OCI-LY1 (cell line): ENCODE results near the gene PFKP.

Source experiments
- H2AFZ ChIP-seq: fragments of 200-600 bp; sonication (generic), shearing (Covaris generic); 2 replicates; pipeline ENCODE4 v1.6.0; 2014; ENCODE audit warnings: antibody characterized with exemption, mild to moderate bottlenecking, low read length
- H3F3A ChIP-seq: fragments of 200-600 bp; sonication (generic), shearing (Covaris generic); 2 replicates; pipeline ENCODE4 v1.6.0; 2014; ENCODE audit warnings: mild to moderate bottlenecking, antibody characterized with exemption, low read length, moderate library complexity; ENCODE audit not compliant: insufficient read depth
- H3K27ac ChIP-seq: fragments of 200-600 bp; sonication (generic); 2 replicates; pipeline ENCODE4 v1.5.1; 2014; ENCODE audit warnings: low read length, mixed run types, mild to moderate bottlenecking, low read depth; ENCODE audit not compliant: poor library complexity, severe bottlenecking
- H3K27me3 ChIP-seq: fragments of 200-600 bp; sonication (generic); 2 replicates; pipeline ENCODE4 v1.6.0; 2014; ENCODE audit warnings: antibody characterized with exemption, mild to moderate bottlenecking, low read length, moderate library complexity; ENCODE audit not compliant: insufficient read depth
- H3K36me3 ChIP-seq: fragments of 200-600 bp; sonication (generic); 2 replicates; pipeline ENCODE4 v1.6.1; 2014; ENCODE audit warnings: mild to moderate bottlenecking, antibody characterized with exemption, low read length, moderate library complexity, mixed read lengths; ENCODE audit not compliant: insufficient read depth
- H3K4me1 ChIP-seq: fragments of 200-600 bp; sonication (generic); 2 replicates; pipeline ENCODE4 v1.5.1; 2014; ENCODE audit warnings: mild to moderate bottlenecking, low read length, moderate library complexity; ENCODE audit not compliant: insufficient read depth, severe bottlenecking
- H3K4me2 ChIP-seq: fragments of 200-600 bp; sonication (generic), shearing (Covaris generic); 2 replicates; pipeline ENCODE4 v1.6.1; 2014; ENCODE audit warnings: low read length
- H3K4me3 ChIP-seq: fragments of 200-600 bp; sonication (generic); 2 replicates; pipeline ENCODE4 v1.5.1; 2014; ENCODE audit warnings: low read length, low read depth, mild to moderate bottlenecking, mixed read lengths; ENCODE audit not compliant: poor library complexity, severe bottlenecking
- H3K79me2 ChIP-seq: fragments of 200-600 bp; shearing (Covaris generic); 2 replicates; pipeline ENCODE4 v1.6.1; 2016; ENCODE audit warnings: mixed run types, low read length, mixed read lengths; ENCODE audit not compliant: insufficient read depth
- H3K9ac ChIP-seq: fragments of 200-600 bp; sonication (generic), shearing (Covaris generic); 2 replicates; pipeline ENCODE4 v1.6.1; 2014; ENCODE audit warnings: mild to moderate bottlenecking, low read length, mixed read lengths
- H3K9me2 ChIP-seq: fragments of 200-600 bp; sonication (generic), shearing (Covaris generic); 2 replicates; pipeline ENCODE4 v1.6.1; 2014; ENCODE audit warnings: low read depth, mild to moderate bottlenecking, low read length, mixed read lengths
- H3K9me3 ChIP-seq: fragments of 200-600 bp; shearing (Covaris generic); 2 replicates; pipeline ENCODE4 v1.6.1; 2014; ENCODE audit warnings: low read length, mixed read lengths
- H4K20me1 ChIP-seq: fragments of 200-600 bp; sonication (generic), shearing (Covaris generic); 2 replicates; pipeline ENCODE4 v1.6.0; 2016; ENCODE audit warnings: mild to moderate bottlenecking, low read length; ENCODE audit not compliant: insufficient read depth
- CTCF ChIP-seq: fragments of 200-600 bp; sonication (generic), shearing (Covaris generic); IDR thresholded peaks from 2 replicates; pipeline ENCODE4 v1.5.1; 2017; ENCODE audit warnings: mild to moderate bottlenecking, antibody characterized with exemption, low read length, moderate library complexity, mixed read lengths
- EZH2 ChIP-seq: fragments of 200-600 bp; sonication (generic), shearing (Covaris generic); IDR thresholded peaks from 2 replicates; pipeline ENCODE4 v1.8.0; 2017; ENCODE audit warnings: borderline replicate concordance, mixed run types, mild to moderate bottlenecking, antibody characterized with exemption, low read length, moderate library complexity, mixed read lengths

PFKP gene

GRCh38 chr10:3098689-3099088, 31.3 kb downstream of the PFKP start:
- Histone ChIP-seq H3K27ac (no peak overlapping the region), H3K4me2 (no peak overlapping the region), H3K9ac (no peak overlapping the region), H3K4me3 (no peak overlapping the region), H3F3A (no peaks in the 10 kb centered on the region), H3K79me2 (peaks cover 30% of the 10 kb centered on the region), H3K9me2 (no peaks in the 10 kb centered on the region), H3K4me1 (no peaks in the 10 kb centered on the region), H3K36me3 (peaks cover 69% of the 10 kb centered on the region), H4K20me1 (peaks cover 2% of the 10 kb centered on the region; the same call in 1 of the 2 replicates), H3K9me3 (no peaks in the 10 kb centered on the region), H3K27me3 (no peaks in the 10 kb centered on the region), H2AFZ (no peak overlapping the region)
- TF ChIP-seq EZH2 = no peak
- no peak for TF ChIP-seq CTCF

- Histone ChIP-seq H3K4me3 (no peak overlapping the region), H3K27ac (no peak overlapping the region), H2AFZ (no peak overlapping the region), H3K9ac (no peak overlapping the region), H3K36me3 (peaks cover 69% of the 10 kb centered on the region), H3K79me2 (peaks cover 22% of the 10 kb centered on the region), H3K9me3 (no peaks in the 10 kb centered on the region), H3K27me3 (no peaks in the 10 kb centered on the region), H4K20me1 (peaks cover 2% of the 10 kb centered on the region; the same call in 1 of the 2 replicates), H3K9me2 (no peaks in the 10 kb centered on the region), H3K4me2 (no peak overlapping the region), H3F3A (no peaks in the 10 kb centered on the region), H3K4me1 (no peaks in the 10 kb centered on the region)
- TF ChIP-seq EZH2 (no peak), CTCF (no peak)
Observed at GRCh38 chr10:3099291-3100092, 32.1 kb downstream of the PFKP start.

GRCh38 chr10:3100093-3100792, 32.9 kb downstream of the PFKP start:
- no peak overlapping the region for H3K9ac ChIP-seq
- H3K27me3 ChIP-seq = no peaks in the 10 kb centered on the region
- no peak overlapping the region for H3K4me2 ChIP-seq
- no peak overlapping the region for H2AFZ ChIP-seq
- H3F3A ChIP-seq = no peaks in the 10 kb centered on the region
- H4K20me1 ChIP-seq = peaks cover 2% of the 10 kb centered on the region; the same call in 1 of the 2 replicates
- no peak overlapping the region for H3K27ac ChIP-seq
- H3K79me2 ChIP-seq = peaks cover 15% of the 10 kb centered on the region
- H3K36me3 ChIP-seq = peaks cover 69% of the 10 kb centered on the region
- no peak for TF ChIP-seq CTCF
- no peak for TF ChIP-seq EZH2
- H3K9me2 ChIP-seq = no peaks in the 10 kb centered on the region
- no peaks in the 10 kb centered on the region for H3K4me1 ChIP-seq
- no peak overlapping the region for H3K4me3 ChIP-seq
- H3K9me3 ChIP-seq = no peaks in the 10 kb centered on the region
